IMR-90 (cell line): Measurements from ENCODE around the gene RAPH1. TPM values are rescaled to one million over a fixed set of nuclear protein-coding genes. Genes with fewer than 3 reads are reported as not detected.

Experiments used
- ATAC-seq: fragments of 200-7000 bp; cut with Tn5 transposase; 2 replicates; pipeline ENCODE4 v1.9.1; 2020; ENCODE audit warnings: low read depth, mild to moderate bottlenecking, moderate library complexity
- BruUV-seq: library from RNA; stranded (reverse); fragments of 400-500 nt; replicated peaks from 2 replicates; lab custom pipeline; 2021; lab: Mats Ljungman, UMichigan
- CTCF ChIA-PET: fragments of 300-600 bp; formaldehyde crosslinking; extraction: SDS; loops from one replicate; lab custom pipeline; 2021; ENCODE audit warnings: antibody characterized with exemption; lab: Yijun Ruan, JAX
- POLR2A ChIA-PET: fragments of 300-600 bp; sonication (Branson Sonifier 250); formaldehyde crosslinking; loops from one replicate; lab custom pipeline; 2022; ENCODE audit warnings: antibody characterized with exemption; ENCODE audit not compliant: unreplicated experiment; lab: Charles Lee
- DNase-seq: peaks from one replicate; pipeline ENCODE4 v3.0.0; 2013
- H2AFZ ChIP-seq: replicated peaks from 2 replicates; pipeline ENCODE3; 2013; ENCODE audit warnings: low read length, mild to moderate bottlenecking; ENCODE audit not compliant: poor library complexity
- H2AK5ac ChIP-seq: 2 replicates; pipeline ENCODE4 v1.6.1; 2013; ENCODE audit warnings: low read depth, low read length, inconsistent platforms
- H2AK9ac ChIP-seq: replicated peaks from 2 replicates; pipeline ENCODE3; 2013; ENCODE audit warnings: mild to moderate bottlenecking, low read depth, low read length, moderate library complexity; ENCODE audit not compliant: poor library complexity
- H2BK120ac ChIP-seq: 2 replicates; pipeline ENCODE4 v1.6.1; 2013; ENCODE audit warnings: low read depth, low read length, inconsistent platforms
- H2BK15ac ChIP-seq: 3 replicates; pipeline ENCODE4 v1.6.1; 2013; ENCODE audit warnings: low read depth, low read length, inconsistent platforms
- H2BK20ac ChIP-seq: 2 replicates; pipeline ENCODE4 v1.6.1; 2013; ENCODE audit warnings: low read depth, mild to moderate bottlenecking, inconsistent platforms, low read length, moderate library complexity
- H2BK5ac ChIP-seq: 2 replicates; pipeline ENCODE4 v1.6.1; 2013; ENCODE audit warnings: mild to moderate bottlenecking, low read depth, low read length, inconsistent platforms; ENCODE audit not compliant: poor library complexity, severe bottlenecking
- H3K14ac ChIP-seq: replicated peaks from 2 replicates; pipeline ENCODE4 v1.6.1; 2013; ENCODE audit warnings: low read depth, low read length, inconsistent platforms
- H3K18ac ChIP-seq: 2 replicates; pipeline ENCODE4 v1.6.1; 2013; ENCODE audit warnings: low read depth, low read length, control low read depth
- H3K23ac ChIP-seq: 2 replicates; pipeline ENCODE4 v1.6.1; 2013; ENCODE audit warnings: low read depth, low read length, inconsistent platforms
- H3K27ac ChIP-seq: 2 replicates; pipeline ENCODE4 v1.5.1; 2013; ENCODE audit warnings: mild to moderate bottlenecking, control low read depth, low read length; ENCODE audit not compliant: insufficient read depth
- H3K27me3 ChIP-seq: 2 replicates; pipeline ENCODE4 v1.6.1; 2013; ENCODE audit warnings: low read length; ENCODE audit not compliant: control insufficient read depth, insufficient read depth
- H3K36me3 ChIP-seq: 2 replicates; pipeline ENCODE4 v1.6.1; 2013; ENCODE audit warnings: low read length, mixed read lengths; ENCODE audit not compliant: control insufficient read depth, insufficient read depth
- H3K4ac ChIP-seq: 2 replicates; pipeline ENCODE4 v1.6.1; 2013; ENCODE audit warnings: low read depth, low read length, inconsistent platforms
- H3K4me1 ChIP-seq: 2 replicates; pipeline ENCODE4 v1.6.1; 2013; ENCODE audit warnings: low read length, mixed read lengths; ENCODE audit not compliant: control insufficient read depth, insufficient read depth
- H3K4me2 ChIP-seq: 2 replicates; pipeline ENCODE4 v1.6.1; 2013; ENCODE audit warnings: low read depth, mild to moderate bottlenecking, control low read depth, low read length, moderate library complexity
- H3K4me3 ChIP-seq: 2 replicates; pipeline ENCODE4 v1.5.1; 2013; ENCODE audit warnings: low read depth, mild to moderate bottlenecking, control low read depth, low read length, moderate library complexity; ENCODE audit not compliant: insufficient read depth
- H3K56ac ChIP-seq: 2 replicates; pipeline ENCODE4 v1.6.1; 2013; ENCODE audit warnings: low read length, inconsistent platforms; ENCODE audit not compliant: insufficient read depth; ENCODE audit errors: extremely low read depth
- H3K79me1 ChIP-seq, 2 experiments: 2 replicates each; pipeline ENCODE4 v1.6.1; 2013; ENCODE audit warnings: low read length in 2 of 2, inconsistent platforms in 1 of 2, low read depth in 1 of 2
- H3K9ac ChIP-seq: 2 replicates; pipeline ENCODE4 v1.6.1; 2013; ENCODE audit warnings: low read depth, low read length, control low read depth
- H3K9me1 ChIP-seq: 2 replicates; pipeline ENCODE4 v1.6.1; 2013; ENCODE audit warnings: low read length, inconsistent platforms; ENCODE audit not compliant: insufficient read depth
- H3K9me3 ChIP-seq: 2 replicates; pipeline ENCODE4 v1.6.1; 2013; ENCODE audit warnings: low read length; ENCODE audit not compliant: control insufficient read depth, insufficient read depth
- H4K20me1 ChIP-seq: 2 replicates; pipeline ENCODE4 v1.6.1; 2013; ENCODE audit warnings: low read length, inconsistent platforms; ENCODE audit not compliant: insufficient read depth
- H4K5ac ChIP-seq: 2 replicates; pipeline ENCODE4 v1.6.1; 2013; ENCODE audit warnings: mild to moderate bottlenecking, low read depth, low read length, control low read depth
- H4K8ac ChIP-seq, 2 experiments: 2 replicates each; pipeline ENCODE4 v1.6.1; 2013; ENCODE audit warnings: low read depth in 2 of 2, low read length in 2 of 2, control low read depth in 1 of 2, inconsistent platforms in 1 of 2
- H4K91ac ChIP-seq: 2 replicates; pipeline ENCODE4 v1.6.1; 2013; ENCODE audit warnings: low read depth, low read length, inconsistent platforms; ENCODE audit not compliant: insufficient read depth
- BHLHE40 ChIP-seq: fragments of 150-350 bp; IDR thresholded peaks from 2 replicates; pipeline ENCODE4 v1.6.1; 2016; ENCODE audit warnings: mild to moderate bottlenecking, low read depth, low read length
- CEBPB ChIP-seq: IDR thresholded peaks from 2 replicates; pipeline ENCODE4 v1.6.1; 2012; ENCODE audit warnings: low read depth, low read length, improper control_type of control experiment
- CHD1 ChIP-seq: IDR thresholded peaks from 2 replicates; pipeline ENCODE4 v1.6.1; 2012; ENCODE audit warnings: low read depth, low read length, improper control_type of control experiment
- CTCF ChIP-seq: conservative IDR thresholded peaks from 2 replicates; pipeline ENCODE4 v1.5.1; 2012; ENCODE audit warnings: mild to moderate bottlenecking, low read depth, low read length, improper control_type of control experiment
- ELK1 ChIP-seq: fragments of 150-350 bp; IDR thresholded peaks from 2 replicates; pipeline ENCODE4 v1.6.1; 2016; ENCODE audit warnings: low read depth, mild to moderate bottlenecking, low read length, moderate library complexity, borderline replicate concordance
- FOS ChIP-seq: fragments of 150-350 bp; IDR thresholded peaks from 2 replicates; pipeline ENCODE4 v1.6.1; 2016; ENCODE audit warnings: low read depth, low read length
- MAFK ChIP-seq: IDR thresholded peaks from 2 replicates; pipeline ENCODE4 v1.6.1; 2012; ENCODE audit warnings: low read depth, low read length, improper control_type of control experiment
- MAZ ChIP-seq: IDR thresholded peaks from 2 replicates; pipeline ENCODE4 v1.6.1; 2012; ENCODE audit warnings: low read depth, mild to moderate bottlenecking, low read length, improper control_type of control experiment, moderate library complexity, borderline replicate concordance
- MXI1 ChIP-seq: IDR thresholded peaks from 2 replicates; pipeline ENCODE4 v1.6.1; 2012; ENCODE audit warnings: low read depth, mild to moderate bottlenecking, low read length, moderate library complexity, borderline replicate concordance
- NFE2L2 ChIP-seq: fragments of 150-350 bp; IDR thresholded peaks from 2 replicates; pipeline ENCODE4 v1.6.1; 2016; ENCODE audit warnings: low read depth, mild to moderate bottlenecking, low read length
- POLR2A ChIP-seq: IDR thresholded peaks from 2 replicates; pipeline ENCODE4 v1.6.1; 2012; ENCODE audit warnings: mild to moderate bottlenecking, low read depth, low read length
- RAD21 ChIP-seq: IDR thresholded peaks from 2 replicates; pipeline ENCODE4 v1.6.1; 2012; ENCODE audit warnings: low read length, improper control_type of control experiment
- RCOR1 ChIP-seq: IDR thresholded peaks from 2 replicates; pipeline ENCODE4 v1.6.1; 2012; ENCODE audit warnings: mild to moderate bottlenecking, low read length, improper control_type of control experiment; ENCODE audit not compliant: insufficient replicate concordance
- RFX5 ChIP-seq: IDR thresholded peaks from 2 replicates; pipeline ENCODE4 v1.8.0; 2012; ENCODE audit warnings: low read depth, mild to moderate bottlenecking, low read length, moderate library complexity
- SMC3 ChIP-seq: fragments of 150-350 bp; IDR thresholded peaks from 2 replicates; pipeline ENCODE4 v1.6.1; 2016; ENCODE audit warnings: low read depth, mild to moderate bottlenecking, antibody characterized with exemption, low read length, moderate library complexity
- USF2 ChIP-seq: fragments of 150-350 bp; IDR thresholded peaks from 2 replicates; pipeline ENCODE4 v1.6.1; 2017; ENCODE audit warnings: mild to moderate bottlenecking, antibody characterized with exemption, low read length, low read depth
- WGBS, 2 experiments: methylation state at CpG; one replicate each; pipeline versions ENCODE4 v1.1.5 to v1.1.7; 2013; ENCODE audit warnings: missing lambda C conversion rate in 2 of 2; ENCODE audit not compliant: insufficient read length in 1 of 2; ENCODE audit errors: extremely low coverage in 2 of 2; 5-methylcytosine and 5-hydroxymethylcytosine counted together
- dilution Hi-C: fragments of 300-500 bp; cut with HindIII; formaldehyde crosslinking; loops from one replicate; pipeline ENCODE4 v1.14.3; 2018; ENCODE audit warnings: low sequenced_read_pairs; ENCODE audit not compliant: unreplicated experiment
- in situ Hi-C: fragments of 300-500 bp; cut with MboI; formaldehyde crosslinking; loops from 3 replicates; pipeline ENCODE4 v1.14.3; 2019; ENCODE audit warnings: low sequenced_read_pairs, inconsistent platforms, mixed read lengths
- intact Hi-C: fragments of 100-400 bp; cut with micrococcal nuclease; formaldehyde crosslinking; loops from 2 replicates; pipeline ENCODE4 v1.10.0; 2022
- polyA plus RNA-seq, 3 experiments: library from polyadenylated mRNA; depleted of rRNA; stranded (reverse); fragments of >200 nt; gene quantifications; 2 replicates each; pipeline ENCODE4 v1.2.3, GENCODE V29; 2012; ENCODE audit warnings: low replicate concordance in 1 of 3
- total RNA-seq: library from RNA; depleted of rRNA; stranded (reverse); fragments of >200 nt; gene quantifications from 2 replicates; pipeline ENCODE4 v1.2.3, GENCODE V29; 2012

Gene RAPH1
- total and polyA plus RNA-seq, 2 of the 4 experiments (the other 2 are of a cell fraction): 7.5 to 15.1 TPM

- H3K4me3 ChIP-seq: no peak overlapping the region
- no peak overlapping the region for H2BK15ac ChIP-seq
- no peak for ATAC-seq
- TF ChIP-seq FOS: no peak
- TF ChIP-seq MAZ: no peak
- TF ChIP-seq RAD21: no peak
- no peak for TF ChIP-seq CHD1
- TF ChIP-seq NFE2L2: no peak
- TF ChIP-seq RCOR1: no peak
- TF ChIP-seq MXI1: no peak
- TF ChIP-seq CTCF: no peak
- TF ChIP-seq SMC3: no peak
- no peak for TF ChIP-seq MAFK
- no peak for TF ChIP-seq BHLHE40
- no peak for TF ChIP-seq USF2
- TF ChIP-seq ELK1: no peak
- TF ChIP-seq CEBPB: no peak
- TF ChIP-seq POLR2A: no peak
- TF ChIP-seq RFX5: no peak
- H3K4me2 ChIP-seq: no peak overlapping the region
- H4K8ac ChIP-seq: no peak overlapping the region
- no peak overlapping the region for H2BK20ac ChIP-seq
- H3K4ac ChIP-seq: no peak overlapping the region
- no peaks in the 10 kb centered on the region; the same call in 1 of the 2 replicates for H3K27me3 ChIP-seq
- H2BK5ac ChIP-seq: no peak overlapping the region
- H2BK120ac ChIP-seq: no peak overlapping the region
- no peak overlapping the region for H4K5ac ChIP-seq
- H3K56ac ChIP-seq: no peak overlapping the region
- no peak overlapping the region for H4K91ac ChIP-seq
- dilution Hi-C loops: no loop called here
- H3K79me1 ChIP-seq: no peaks in the 10 kb centered on the region
- H3K9me3 ChIP-seq: no peaks in the 10 kb centered on the region
- no peak for DNase-seq
- H3K4me1 ChIP-seq: no peaks in the 10 kb centered on the region
- H3K9ac ChIP-seq: no peak overlapping the region
- no peaks in the 10 kb centered on the region for H4K20me1 ChIP-seq
- no peak overlapping the region for H3K14ac ChIP-seq
- H2AK9ac ChIP-seq: no peak overlapping the region
- no peak overlapping the region for H3K23ac ChIP-seq
- no TSS peak for BruUV-seq
- in situ Hi-C loops: no loop called here
- no peak overlapping the region for H3K18ac ChIP-seq
- POLR2A ChIA-PET: no interaction called here
- H2AFZ ChIP-seq: no peak overlapping the region
- no peaks in the 10 kb centered on the region for H3K36me3 ChIP-seq
- no peaks in the 10 kb centered on the region for H3K9me1 ChIP-seq
- CTCF ChIA-PET: interaction anchor here (0.6 kb wide), 1 partner anchor 19 kb away, joined by 3 read pairs; no protein-coding TSS in a partner anchor
- no peak overlapping the region for H3K27ac ChIP-seq
- no peak overlapping the region for H2AK5ac ChIP-seq
- no CpG with 5 or more reads among the region's 6 CpGs for WGBS, 2 experiments
- intact Hi-C loops: no loop called here
Observed at GRCh38 chr2:203574824-203575223, 39.7 kb upstream of the RAPH1 start.
